Loucy (cell line): ENCODE data around the gene SPEM1.

Experiments used
- EZH2phosphoT487 ChIP-seq: fragments of 200-600 bp; IDR thresholded peaks from 2 replicates; pipeline ENCODE4 v1.6.1; 2018; ENCODE audit warnings: antibody characterized with exemption, mild to moderate bottlenecking, moderate library complexity, borderline replicate concordance
- TF ChIP-seq, protein P1 (sequence below): fragments of 200-600 bp; sonication (generic); conservative IDR thresholded peaks from 2 replicates; pipeline ENCODE4 v1.5.1; 2014; ENCODE audit warnings: mild to moderate bottlenecking, antibody characterized with exemption, low read length

DNA sequence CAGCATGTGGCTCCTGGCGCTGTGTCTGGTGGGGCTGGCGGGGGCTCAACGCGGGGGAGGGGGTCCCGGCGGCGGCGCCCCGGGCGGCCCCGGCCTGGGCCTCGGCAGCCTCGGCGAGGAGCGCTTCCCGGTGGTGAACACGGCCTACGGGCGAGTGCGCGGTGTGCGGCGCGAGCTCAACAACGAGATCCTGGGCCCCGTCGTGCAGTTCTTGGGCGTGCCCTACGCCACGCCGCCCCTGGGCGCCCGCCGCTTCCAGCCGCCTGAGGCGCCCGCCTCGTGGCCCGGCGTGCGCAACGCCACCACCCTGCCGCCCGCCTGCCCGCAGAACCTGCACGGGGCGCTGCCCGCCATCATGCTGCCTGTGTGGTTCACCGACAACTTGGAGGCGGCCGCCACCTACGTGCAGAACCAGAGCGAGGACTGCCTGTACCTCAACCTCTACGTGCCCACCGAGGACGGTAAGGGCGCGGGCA is 11.8 kb upstream of the SPEM1 start:
- TF ChIP-seq, protein P1, sequence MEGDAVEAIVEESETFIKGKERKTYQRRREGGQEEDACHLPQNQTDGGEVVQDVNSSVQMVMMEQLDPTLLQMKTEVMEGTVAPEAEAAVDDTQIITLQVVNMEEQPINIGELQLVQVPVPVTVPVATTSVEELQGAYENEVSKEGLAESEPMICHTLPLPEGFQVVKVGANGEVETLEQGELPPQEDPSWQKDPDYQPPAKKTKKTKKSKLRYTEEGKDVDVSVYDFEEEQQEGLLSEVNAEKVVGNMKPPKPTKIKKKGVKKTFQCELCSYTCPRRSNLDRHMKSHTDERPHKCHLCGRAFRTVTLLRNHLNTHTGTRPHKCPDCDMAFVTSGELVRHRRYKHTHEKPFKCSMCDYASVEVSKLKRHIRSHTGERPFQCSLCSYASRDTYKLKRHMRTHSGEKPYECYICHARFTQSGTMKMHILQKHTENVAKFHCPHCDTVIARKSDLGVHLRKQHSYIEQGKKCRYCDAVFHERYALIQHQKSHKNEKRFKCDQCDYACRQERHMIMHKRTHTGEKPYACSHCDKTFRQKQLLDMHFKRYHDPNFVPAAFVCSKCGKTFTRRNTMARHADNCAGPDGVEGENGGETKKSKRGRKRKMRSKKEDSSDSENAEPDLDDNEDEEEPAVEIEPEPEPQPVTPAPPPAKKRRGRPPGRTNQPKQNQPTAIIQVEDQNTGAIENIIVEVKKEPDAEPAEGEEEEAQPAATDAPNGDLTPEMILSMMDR, result no peak
- no peak for TF ChIP-seq EZH2phosphoT487
